HG02885 (cell line): ENCODE measurements around the gene CCDC192.
"Not testable (repeated sequence)": the region's sequence is repeated elsewhere in the genome, so short reads cannot be mapped to it uniquely, and the experiment has no call there.

ENCODE experiments used
- ATAC-seq: cut with Tn5 transposase; IDR thresholded peaks from one replicate; pipeline ENCODE4 v1.9.1; 2021; ENCODE audit warnings: mild to moderate bottlenecking; ENCODE audit not compliant: unreplicated experiment, poor library complexity

Gene CCDC192

DNA sequence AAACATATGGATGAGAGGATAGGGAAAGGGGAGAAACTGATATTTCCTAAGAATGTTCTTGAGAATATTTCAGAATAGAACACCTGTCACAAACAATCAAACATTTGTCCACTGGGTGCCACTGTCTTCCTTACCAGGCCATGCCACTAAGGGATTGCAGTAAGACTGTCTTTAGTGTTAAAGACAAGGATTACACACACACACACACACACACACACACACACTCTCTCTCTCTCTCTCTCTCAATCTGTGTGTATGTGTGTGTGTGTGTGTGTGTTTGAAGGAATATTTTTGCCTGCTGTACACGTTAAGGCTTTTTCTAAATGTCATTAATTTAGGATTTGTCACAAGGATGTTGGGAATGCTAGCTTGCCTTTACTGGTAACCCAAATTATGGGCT lies 54.4 kb downstream of the CCDC192 start:
- peak; percentile 74 for ATAC-seq

DNA sequence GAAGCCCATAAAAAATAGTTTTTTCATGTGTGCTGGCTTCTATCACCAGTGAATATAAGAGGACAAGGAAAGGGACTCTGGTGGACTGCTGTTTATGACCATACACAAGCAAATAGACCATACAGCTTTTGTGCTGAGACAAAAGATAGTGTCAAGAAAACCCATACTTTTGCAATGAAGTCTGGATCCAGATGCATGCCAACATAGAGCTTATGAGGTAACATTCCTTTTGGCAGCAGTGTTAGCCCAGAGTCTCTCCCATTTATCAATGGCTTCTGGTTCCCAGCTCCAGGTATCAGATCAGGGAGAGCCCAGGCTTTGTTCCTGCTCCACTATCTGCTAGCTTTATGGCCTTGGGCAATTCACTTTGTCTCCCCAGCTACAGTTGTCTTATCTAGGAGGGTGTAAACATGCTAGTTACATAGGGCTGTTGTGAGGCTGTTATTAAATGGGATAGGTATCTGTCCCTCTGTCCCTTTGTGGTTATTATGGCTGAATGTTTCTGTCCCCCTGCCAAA lies 55.6 kb downstream of the CCDC192 start:
- no peak for ATAC-seq

DNA sequence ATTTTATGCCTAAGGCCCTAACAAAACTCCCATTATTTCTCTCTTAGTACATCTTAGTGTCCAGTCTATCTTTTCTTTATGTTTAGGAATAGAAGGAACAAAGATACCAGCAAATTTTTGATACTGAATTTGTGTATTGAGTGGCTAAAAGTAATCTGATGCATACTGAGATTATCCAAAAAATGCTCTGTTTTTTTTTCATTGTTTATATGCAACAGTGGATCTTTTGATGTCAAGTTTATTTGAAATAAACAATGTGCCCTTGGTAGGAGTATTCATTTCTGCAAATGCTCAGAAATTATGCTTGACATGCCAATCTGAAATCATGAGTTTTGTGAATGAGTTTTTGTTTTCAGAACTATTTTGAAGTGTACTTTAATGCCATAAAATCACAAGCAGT lies 58.7 kb downstream of the CCDC192 start:
- no peak for ATAC-seq

DNA sequence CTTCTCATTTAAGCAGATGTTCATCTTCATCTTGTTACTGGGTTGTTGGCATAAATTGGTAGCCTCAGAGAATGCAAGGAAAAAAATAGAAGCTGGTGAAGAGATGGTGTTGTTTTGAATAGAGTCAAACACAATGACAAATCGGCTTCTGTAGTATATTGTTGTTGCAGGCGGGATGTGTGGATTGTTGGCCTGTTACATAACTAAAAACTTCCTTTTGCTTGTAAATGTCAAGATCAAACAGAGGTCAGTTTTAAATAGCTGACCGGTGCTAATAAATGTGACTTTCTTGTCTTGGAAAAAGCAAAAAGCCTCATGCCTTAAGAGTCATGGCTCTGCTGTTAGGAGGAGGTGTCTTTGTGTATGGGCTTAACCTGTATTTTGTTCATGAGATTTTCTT lies 59.2 kb downstream of the CCDC192 start:
- no peak for ATAC-seq

DNA sequence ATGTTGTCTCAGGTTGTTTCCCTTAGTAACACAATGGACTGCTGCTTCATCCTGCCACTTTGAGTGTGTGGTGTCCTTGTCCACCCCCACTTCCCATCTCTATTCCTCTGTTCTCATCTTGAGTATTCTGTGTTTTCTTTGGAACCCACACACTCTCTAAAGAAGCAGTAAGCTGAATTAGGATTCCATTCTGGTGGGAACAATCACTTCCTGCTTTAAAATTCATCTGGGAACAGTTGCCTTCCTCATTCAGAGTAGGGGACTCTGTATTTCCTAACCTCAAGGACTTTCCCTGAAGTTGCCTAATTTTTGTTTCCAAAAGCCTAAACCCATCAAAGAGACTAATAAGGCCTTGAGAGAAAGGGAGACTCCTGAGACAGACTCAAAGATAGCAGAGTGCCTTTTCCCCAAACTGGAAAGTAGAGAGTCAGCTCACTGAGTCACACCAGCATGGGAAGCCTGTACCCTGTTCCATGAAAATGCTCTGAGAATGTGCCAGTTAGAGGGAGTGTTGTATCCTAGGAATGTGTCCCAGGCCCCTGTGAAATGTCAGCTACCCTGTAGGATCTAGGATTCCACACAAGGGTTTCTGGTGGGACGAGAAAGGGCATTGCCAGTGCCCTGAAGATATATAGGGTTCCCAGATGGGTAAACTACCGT lies 63.6 kb downstream of the CCDC192 start:
- no peak for ATAC-seq

DNA sequence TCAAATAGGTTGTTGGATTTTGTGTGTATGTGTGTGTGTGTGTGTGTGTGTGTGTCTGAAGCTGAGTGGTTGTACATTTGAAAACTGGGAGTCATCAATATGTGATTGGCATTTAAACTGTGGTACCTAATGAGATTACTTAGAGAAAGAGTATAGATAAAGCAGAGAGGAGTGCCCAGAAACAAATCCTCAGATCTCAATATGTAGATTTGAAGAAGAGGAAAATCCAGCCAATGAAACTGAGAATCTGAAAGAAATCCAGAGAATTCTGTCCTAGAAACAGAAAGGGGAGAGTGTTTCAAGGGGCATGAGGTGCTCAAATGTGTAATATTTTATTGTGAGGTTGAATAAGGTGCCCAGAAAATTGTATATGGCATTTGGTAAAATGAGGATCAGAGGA lies 66.2 kb downstream of the CCDC192 start:
- ATAC-seq = no peak

DNA sequence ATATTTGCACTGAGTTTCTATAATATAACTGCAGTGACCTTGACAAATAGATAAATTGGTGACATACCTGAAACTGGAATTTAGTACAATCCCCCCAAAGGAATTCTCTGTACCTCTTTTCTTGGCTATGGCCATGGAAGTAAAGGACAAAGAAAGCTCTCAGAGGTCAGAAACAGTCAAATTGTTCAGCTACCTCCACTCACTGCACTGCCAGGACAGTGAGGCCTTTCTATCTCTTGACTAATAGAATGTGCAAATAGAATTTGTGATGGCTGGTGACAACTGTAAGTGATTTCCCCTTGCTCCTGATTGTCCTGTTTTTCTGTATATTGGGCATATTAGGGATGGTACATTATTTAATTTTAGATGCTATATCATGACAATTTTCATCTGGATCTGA lies 67.1 kb downstream of the CCDC192 start:
- no peak for ATAC-seq

DNA sequence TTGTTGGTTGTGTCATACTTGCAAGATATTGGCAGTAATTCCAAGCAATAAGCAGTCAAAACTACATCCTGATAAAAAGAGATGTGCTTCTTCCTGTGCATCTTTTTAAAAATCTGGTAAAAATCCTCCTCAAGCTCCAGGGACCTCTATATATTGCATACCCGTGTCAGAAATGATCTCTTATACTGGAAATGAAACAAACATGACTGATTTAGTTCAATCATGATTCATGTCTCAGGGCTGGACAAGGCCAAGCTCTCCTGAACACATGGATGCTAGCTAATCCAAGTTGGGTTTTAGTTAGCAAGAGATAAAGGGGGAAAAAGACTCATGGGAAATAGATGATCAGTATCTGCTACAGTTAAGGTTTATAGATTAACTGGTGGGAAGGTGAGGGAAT lies 69.3 kb downstream of the CCDC192 start:
- no peak for ATAC-seq

DNA sequence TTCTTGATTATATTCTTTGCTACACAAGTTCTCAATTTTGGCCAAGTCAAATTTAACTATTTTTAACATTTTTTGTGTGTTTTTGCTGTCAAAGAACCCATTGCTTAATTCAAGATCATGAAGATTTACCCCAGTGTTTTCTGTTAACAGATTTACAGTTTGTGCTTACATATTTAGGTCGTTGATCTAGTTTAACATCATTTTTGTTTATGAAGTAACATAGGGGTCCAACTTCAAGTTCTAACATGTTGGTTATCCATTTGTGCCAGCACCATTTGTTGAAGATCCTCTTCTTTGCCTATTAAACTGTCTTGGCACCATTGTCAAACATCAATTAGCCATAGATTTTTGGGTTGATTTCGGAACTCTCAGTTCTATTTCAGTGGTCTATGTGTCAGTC lies 71.0 kb downstream of the CCDC192 start:
- ATAC-seq = no peak

DNA sequence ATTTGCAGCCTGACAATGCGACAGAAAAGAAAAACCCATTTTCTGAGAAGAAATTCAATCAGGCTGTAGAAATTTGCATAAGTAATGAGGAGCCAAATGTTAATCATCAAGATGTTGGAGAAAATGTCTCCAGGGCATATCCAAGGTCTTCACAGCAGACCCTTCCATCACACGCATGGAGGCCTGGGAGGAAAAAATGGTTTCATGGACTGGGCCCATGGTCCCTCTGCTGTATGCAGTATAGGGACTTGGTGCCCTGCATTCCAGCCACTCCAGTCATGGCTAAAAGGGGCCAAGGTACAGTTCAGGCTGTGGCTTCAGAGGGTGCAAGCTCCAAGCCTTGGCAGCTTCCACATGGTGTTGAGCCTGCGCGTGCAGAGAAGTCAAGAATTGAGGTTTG lies 73.3 kb downstream of the CCDC192 start:
- no peak for ATAC-seq

DNA sequence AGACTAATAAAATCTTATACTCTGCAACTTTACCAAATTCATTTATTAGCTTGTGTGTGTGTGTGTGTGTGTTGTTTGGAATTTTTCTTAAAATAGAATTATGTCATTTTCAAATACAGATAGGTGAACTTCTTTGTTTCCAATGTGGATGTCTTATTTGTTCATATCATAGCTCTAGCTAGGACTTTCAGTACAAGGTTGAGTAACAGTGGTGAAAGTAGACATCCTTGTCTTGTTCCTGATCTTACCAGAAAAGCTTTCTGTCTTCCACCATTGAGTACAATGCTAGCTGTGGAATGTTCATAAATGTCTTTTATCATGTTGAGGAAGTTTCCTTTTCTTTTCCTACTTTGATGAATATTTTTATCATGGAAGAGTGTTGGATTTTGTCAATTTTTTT lies 74.8 kb downstream of the CCDC192 start:
- no peak for ATAC-seq

DNA sequence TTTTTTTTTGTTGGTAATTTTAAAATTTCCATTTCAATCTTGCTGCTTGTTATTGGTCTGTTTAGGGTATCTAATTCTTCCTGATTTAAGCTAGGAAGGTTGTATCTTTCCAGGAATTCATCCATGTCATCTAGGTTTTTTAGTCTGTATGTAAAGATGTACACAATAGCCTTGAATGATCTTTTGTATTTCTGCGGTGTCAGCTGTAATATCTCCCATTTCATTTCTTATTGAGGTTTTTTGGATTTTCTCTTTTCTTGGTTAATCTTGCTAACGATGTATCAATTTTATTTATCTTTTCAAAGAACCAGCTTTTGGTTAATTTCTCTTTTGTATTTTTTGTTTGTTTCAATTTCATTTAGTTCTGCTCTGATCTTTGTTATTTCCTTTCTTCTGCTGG lies 79.3 kb downstream of the CCDC192 start:
- ATAC-seq = not testable (repeated sequence)

DNA sequence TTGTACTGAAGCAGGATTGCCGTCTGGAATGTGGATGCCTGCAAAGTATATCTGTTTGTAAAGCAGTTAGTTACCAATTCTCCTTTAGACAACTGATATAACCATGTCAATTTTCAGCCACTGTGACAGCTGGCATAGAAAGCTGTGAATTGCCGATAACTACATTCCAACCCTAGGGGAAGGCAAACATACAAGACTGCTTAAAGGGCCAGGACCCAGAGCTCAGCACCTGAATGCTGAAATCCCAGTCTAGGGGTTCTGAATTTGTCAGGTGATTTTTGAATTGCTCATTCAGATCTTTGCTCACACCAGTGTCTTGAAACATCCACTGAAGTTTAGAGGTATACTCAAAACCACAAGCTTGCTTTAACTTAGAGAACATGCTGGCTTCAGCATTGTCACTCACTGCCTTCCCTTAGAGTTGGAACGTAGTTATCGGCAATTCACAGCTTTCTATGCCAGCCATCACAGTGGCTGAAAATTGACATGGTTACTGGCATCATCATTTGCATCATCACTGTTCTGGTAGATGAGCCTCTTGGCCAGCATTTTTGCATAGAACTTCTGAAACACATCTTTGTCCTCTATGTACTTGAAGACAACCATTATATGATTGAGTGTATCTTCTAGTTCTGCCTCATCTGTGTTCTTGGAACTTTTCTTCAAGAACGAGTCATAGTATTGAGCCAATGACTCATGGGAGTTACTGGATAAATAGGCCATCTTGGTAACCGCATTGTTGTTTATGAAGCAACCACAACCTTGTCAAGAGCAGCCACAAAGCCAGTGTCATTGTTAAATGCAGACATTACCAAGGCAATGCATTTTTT lies 82.1 kb downstream of the CCDC192 start:
- ATAC-seq = no peak

DNA sequence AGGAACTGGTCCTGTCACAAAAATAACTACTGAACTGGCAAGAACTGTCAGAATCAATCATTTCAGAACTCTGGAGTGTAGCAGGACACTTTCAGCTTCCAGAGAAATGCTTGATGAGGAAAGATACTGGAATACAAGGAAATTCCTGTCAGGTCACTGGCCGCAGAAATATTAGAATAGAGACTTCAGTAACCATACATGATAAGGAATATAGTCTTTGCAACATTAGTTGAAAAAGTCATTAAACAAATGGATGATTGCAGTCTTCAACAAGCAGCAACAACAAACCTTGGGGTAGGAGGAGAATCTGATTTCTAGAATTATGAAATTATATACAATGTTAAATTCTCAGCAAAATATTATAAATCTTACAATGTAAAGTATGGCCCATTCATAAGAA lies 88.2 kb downstream of the CCDC192 start:
- ATAC-seq = no peak

DNA sequence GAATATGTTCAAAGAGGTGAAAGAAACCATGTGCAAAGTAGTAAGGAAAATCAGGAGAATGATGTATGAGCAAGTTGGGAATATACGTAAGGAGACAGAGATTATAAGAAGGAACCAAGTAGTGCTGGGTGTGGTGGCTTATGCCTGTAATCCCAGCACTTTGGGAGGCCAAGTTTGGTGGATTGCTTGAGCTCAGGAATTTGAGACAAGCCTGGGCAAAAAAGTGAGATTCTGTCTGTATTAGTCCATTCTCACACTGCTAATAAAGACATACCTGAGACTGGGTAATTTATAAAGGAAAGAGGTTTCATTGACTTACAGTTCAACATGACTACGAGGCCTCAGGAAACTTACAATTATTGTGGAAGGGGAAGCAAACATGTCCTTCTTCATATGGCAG lies 88.7 kb downstream of the CCDC192 start:
- not testable (repeated sequence) for ATAC-seq

DNA sequence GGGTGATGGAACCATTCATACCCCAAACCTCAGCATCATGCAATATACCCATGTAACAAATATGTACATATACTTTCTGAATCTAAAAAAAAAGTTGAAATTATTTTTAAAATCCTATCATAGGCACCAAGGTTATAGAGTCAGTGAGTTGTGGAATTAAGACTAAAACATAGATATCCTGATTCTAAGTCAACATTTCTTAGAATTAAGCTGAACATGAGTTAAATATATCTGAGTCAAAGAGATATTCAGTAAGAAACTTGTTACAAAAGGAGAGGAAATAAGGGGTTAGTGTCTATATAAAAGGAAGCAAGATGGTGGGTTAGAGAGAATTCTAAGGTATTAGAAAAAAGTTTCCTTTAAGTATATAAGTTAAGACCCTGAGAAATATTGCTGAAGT lies 89.9 kb downstream of the CCDC192 start:
- ATAC-seq = no peak

DNA sequence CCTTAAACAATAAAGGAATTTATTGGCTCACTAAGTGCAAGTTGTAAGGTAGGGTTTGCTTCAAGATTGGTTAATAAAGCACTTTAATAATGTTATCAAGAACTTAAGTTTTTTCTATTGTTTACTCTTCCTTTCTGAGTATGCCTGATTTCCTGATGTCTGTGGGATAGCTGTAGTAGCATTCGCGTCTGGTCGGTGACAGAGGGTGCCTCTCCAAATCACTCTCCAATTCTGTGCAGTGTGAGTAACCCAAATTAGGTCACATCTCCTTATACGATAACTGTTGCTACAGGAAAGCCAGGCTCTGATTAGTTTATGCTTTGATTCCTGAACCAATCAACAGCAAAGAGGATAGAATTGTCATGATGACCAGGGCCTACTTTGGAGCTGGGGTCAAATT lies 90.7 kb downstream of the CCDC192 start:
- ATAC-seq = no peak

DNA sequence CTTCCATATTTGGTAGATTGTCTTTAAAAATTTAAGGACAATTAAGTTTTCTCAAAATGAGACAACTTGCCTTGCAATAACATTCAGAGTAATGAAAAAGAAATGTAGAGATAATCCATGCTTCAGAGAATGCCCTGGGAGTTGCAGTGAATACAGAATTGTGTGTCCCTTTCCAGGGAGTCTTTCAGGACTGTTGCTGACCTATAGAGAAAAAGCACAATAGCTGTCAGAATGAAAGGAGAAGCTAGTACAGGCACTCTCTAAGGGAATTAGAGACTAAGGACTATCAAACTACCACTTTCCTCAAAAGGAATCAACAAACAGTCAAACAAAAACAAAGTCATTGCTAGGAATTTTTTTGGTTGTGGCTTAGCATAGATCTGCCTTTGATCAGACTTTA lies 93.0 kb downstream of the CCDC192 start:
- no peak for ATAC-seq

DNA sequence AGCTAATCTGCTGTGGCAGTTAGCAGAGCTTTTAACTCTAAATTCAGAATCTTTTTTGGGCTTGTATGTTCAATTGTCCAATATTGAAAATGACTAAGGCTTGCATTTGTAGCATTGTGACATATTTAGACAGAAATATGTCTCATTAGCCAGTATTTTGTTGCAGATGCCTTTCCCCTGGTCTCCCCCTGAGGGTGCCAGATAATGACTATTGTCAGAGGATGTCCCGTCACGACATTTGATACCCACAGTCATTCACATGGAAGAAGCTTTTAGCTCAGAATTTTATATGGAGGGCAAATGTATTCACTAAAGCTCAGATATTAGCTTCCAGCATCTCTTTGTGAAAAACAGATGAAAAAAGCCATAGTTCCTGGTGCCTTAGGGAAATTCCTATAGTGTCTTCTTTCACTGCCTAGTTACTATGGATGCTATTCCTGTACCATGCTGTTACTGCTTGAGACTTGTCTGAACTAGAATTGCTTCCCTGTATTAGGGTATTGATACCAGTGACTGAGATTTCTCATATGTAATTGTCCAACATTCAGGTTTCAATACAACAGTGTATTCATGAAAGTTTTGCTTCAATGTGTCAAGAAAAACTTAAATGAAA lies 96.2 kb downstream of the CCDC192 start:
- ATAC-seq = no peak

DNA sequence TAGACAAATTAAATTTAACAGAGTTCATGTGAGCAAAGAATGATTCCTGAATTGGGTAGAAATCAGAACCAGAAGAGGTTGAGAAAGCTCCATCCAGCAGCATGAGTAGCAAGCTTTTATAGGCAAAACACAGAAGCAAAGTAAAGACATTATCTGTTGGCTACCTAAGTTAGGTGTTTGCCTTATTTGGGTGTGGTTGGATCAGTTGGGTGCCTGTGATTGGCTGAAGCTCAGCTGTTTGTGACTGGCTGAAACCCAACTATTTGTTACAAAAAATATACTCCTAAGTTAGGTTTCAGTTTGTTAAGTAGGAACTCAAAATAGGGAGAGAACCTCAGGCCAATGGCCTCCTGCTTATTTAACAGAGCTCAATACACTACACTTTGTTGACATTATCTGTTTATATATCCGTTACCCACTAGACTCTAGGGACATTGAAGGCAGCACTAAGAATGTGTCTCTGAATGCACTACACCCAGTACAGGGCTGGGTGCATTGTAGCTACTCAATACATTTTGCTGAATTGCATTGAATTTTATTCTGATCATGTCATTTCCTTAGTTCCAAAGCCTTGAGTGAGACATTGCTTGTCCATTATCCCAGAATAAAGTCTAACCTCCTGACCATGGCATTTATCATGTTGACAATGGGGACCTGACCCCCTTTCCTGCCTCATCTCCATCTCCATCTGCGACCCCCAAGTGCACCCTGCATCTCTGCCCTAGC lies 98.7 kb downstream of the CCDC192 start:
- no peak for ATAC-seq

DNA sequence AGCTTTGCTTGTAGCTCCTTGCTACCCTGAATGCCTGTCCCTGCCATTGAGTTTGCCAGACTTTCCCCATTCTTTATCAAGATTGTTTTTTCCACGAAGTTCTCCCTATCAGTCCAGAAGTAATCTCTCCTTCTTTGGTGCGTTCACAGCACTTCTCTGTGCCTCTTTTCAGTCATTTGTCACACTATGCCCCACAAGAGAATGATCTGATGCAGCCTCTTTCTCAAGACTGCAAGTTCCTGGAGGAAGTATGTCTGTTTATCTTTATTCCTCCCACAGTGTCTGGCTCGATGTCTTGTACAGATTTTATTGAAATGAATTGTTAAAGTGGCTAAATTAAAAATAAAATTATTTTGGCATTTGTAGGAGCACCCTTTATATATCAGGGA lies 99.3 kb downstream of the CCDC192 start:
- no peak for ATAC-seq
